Subcutaneous abdominal adipose tissue (tissue), 5 donors: ENCODE results near the gene ZMAT5.

Experiments
- H3K27ac ChIP-seq: one replicate; pipeline ENCODE4 v1.7.0; 2013; ENCODE audit warnings: low read depth, mild to moderate bottlenecking, inconsistent platforms, low read length, moderate library complexity
- H3K27me3 ChIP-seq, 5 donors: one replicate each; pipeline ENCODE4 v1.7.0; 2013; ENCODE audit warnings: low read length in 5 of 5, inconsistent platforms in 1 of 5; ENCODE audit not compliant: control insufficient read depth in 5 of 5, insufficient read depth in 4 of 5
- H3K36me3 ChIP-seq, 5 donors: one replicate each; pipeline ENCODE4 v1.7.0; 2013; ENCODE audit warnings: low read length in 5 of 5; ENCODE audit not compliant: control insufficient read depth in 5 of 5, insufficient read depth in 5 of 5
- H3K4me1 ChIP-seq, 5 donors: one replicate each; pipeline ENCODE4 v1.7.0; 2013; ENCODE audit warnings: low read length in 5 of 5, mild to moderate bottlenecking in 3 of 5, moderate library complexity in 1 of 5; ENCODE audit not compliant: control insufficient read depth in 5 of 5, insufficient read depth in 5 of 5
- H3K4me3 ChIP-seq, 5 donors: one replicate each; pipeline ENCODE4 v1.7.0; 2013; ENCODE audit warnings: low read length in 5 of 5, low read depth in 1 of 5
- H3K9ac ChIP-seq, 5 donors: one replicate each; pipeline ENCODE4 v1.7.0; 2013; ENCODE audit warnings: low read length in 5 of 5, mild to moderate bottlenecking in 4 of 5, moderate library complexity in 3 of 5
- H3K9me3 ChIP-seq, 5 donors: one replicate each; pipeline ENCODE4 v1.7.0; 2013; ENCODE audit warnings: low read length in 5 of 5; ENCODE audit not compliant: control insufficient read depth in 5 of 5
- donor health status: healthy.
- donor health status: healthy.
- donor health status: healthy.
- donor health status: healthy.
- donor health status: healthy.

ZMAT5 gene

GRCh38 chr22:29804985-29805384, 38.2 kb upstream of the ZMAT5 start:
- Histone ChIP-seq H3K9me3 (no peaks in the 10 kb centered on the region), H3K36me3 (peaks cover 0 to 83% (median 75%) of the 10 kb centered on the region in 5 donors)

GRCh38 chr22:29803190-29803589, 36.4 kb upstream of the ZMAT5 start:
- Histone ChIP-seq H3K27me3 (no peaks in the 10 kb centered on the region), H3K9ac (no peak overlapping the region), H3K36me3 (peaks cover 0 to 78% (median 72%) of the 10 kb centered on the region in 5 donors), H3K4me3 (no peak overlapping the region), H3K9me3 (no peaks in the 10 kb centered on the region), H3K4me1 (peaks cover 13 to 62% (median 55%) of the 10 kb centered on the region in 5 donors), H3K27ac (no peak overlapping the region)

More at GRCh38 chr22:29804985-29805384, 38.2 kb upstream of the ZMAT5 start:
- Histone ChIP-seq H3K4me1 (peaks cover 4 to 53% (median 43%) of the 10 kb centered on the region in 5 donors), H3K27me3 (no peaks in the 10 kb centered on the region), H3K27ac (no peak overlapping the region), H3K9ac (no peak overlapping the region), H3K4me3 (no peak overlapping the region)

DNA sequence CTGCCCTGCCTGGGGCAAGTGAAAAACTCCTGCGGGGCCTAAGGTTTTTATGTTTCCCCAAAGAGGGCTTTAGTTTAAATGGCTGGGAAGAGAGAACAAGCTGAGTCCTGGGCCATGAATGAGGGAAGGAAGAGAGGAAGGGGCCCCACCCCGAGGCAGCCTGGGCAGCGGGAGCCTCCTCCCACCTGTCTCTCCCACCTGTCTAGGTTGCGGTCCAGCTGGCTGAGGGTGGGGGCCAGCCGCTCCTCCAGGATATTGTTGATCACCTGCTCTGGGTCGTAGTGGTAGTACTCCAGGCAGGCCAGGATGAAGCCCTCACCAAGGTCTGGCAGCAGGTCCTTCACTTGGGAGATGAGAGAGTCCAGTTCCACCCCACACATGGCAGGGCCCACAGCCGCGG, 35.0 kb upstream of the ZMAT5 start:
- H3K27me3 ChIP-seq, result no peaks in the 10 kb centered on the region
- H3K36me3 ChIP-seq, result peaks cover 0 to 69% (median 68%) of the 10 kb centered on the region in 5 donors
- peak overlapping the region; percentile 85 for H3K27ac ChIP-seq
- H3K4me1 ChIP-seq, result peaks cover 13 to 66% (median 60%) of the 10 kb centered on the region in 5 donors
- H3K9me3 ChIP-seq, result no peaks in the 10 kb centered on the region
- no peak overlapping the region for H3K4me3 ChIP-seq
- no peak overlapping the region for H3K9ac ChIP-seq

GRCh38 chr22:29801153-29801552, 34.3 kb upstream of the ZMAT5 start:
- Histone ChIP-seq H3K9ac (no peak overlapping the region), H3K4me1 (peaks cover 13 to 66% (median 57%) of the 10 kb centered on the region in 5 donors), H3K36me3 (peaks cover 0 to 68% (median 63%) of the 10 kb centered on the region in 5 donors), H3K4me3 (no peak overlapping the region), H3K27ac (peak overlapping the region; percentile 85), H3K9me3 (no peaks in the 10 kb centered on the region), H3K27me3 (no peaks in the 10 kb centered on the region)

DNA sequence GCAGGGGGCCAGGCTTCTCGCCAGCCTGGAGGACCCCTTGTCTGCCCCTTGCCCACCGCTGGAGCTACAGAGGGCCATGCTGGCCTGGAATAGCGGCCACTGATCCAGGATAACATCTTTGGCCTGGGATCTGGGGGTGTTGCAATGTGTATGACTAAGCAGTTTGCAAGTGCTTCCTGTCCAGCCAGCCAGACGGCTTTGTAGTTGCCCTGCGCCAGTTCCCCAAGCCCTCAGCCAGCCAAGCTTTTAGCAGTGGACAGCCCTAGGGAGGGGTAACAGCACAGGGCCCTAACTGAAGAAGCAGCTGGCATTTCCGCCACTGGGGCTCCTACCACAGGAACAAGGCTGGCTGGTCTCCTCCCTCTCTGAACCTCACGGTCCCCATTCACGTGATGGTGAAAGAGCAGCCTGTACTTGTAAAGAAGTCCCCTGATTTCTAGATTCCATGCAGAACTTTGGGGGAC, 32.4 kb upstream of the ZMAT5 start:
- Histone ChIP-seq H3K36me3 (peaks cover 3 to 68% (median 55%) of the 10 kb centered on the region in 5 donors), H3K9ac (peak overlapping the region in 4 of 5 donors; percentile 32 to 73 (median 56)), H3K27me3 (no peaks in the 10 kb centered on the region), H3K27ac (peak overlapping the region; percentile 85), H3K4me3 (peak overlapping the region in 4 of 5 donors; percentile 3 to 40 (median 30)), H3K4me1 (peaks cover 8 to 57% (median 55%) of the 10 kb centered on the region in 5 donors), H3K9me3 (no peaks in the 10 kb centered on the region)

DNA sequence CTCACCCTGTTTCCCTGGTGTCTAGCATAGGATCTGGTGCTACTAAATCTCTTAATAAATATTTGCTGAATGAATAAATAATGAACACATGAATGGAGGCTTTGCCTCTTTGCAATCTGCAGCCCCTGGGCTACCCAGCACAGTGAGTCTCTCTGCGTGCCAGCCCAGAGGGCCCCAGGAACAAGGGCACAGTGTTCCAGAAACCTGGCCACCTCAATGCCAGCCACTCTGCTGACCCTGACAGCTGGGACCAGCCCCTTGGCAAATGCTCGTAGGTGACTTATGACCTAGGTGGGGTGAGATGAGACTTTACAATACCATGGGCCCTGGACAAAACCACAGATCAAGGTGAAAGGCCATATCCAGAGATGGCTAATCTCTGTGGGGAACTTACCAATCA, 32.0 kb upstream of the ZMAT5 start:
- Histone ChIP-seq H3K9ac (peak overlapping the region in 3 of 5 donors; percentile 32 to 73 (median 69)), H3K4me3 (peak overlapping the region; percentile 3 to 40 (median 30))

DNA sequence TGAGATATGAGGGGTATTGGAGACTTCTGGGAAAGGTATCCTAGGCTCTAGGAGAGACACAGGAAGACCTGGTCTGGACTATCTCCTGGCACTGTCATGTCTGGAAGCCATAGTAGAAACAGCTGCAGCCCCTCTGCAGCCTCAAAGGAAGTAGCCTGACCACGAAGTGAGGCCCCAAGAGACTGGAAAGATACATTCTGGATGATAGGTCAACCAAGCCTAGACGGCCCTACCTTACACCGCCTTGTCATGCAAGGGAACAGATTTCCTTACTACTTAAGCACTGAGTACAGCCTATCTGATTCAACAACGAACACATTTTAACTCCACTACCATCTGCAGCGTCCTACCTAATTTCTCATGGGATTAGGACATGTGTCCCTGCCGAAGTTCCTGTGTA, 31.5 kb upstream of the ZMAT5 start:
- Histone ChIP-seq H3K27ac (peak overlapping the region; percentile 85), H3K4me1 (peaks cover 8 to 57% (median 53%) of the 10 kb centered on the region in 5 donors), H3K9ac (peak overlapping the region in 2 of 5 donors; percentile 32 to 73), H3K36me3 (peaks cover 3 to 64% (median 52%) of the 10 kb centered on the region in 5 donors), H3K27me3 (no peaks in the 10 kb centered on the region), H3K9me3 (no peaks in the 10 kb centered on the region), H3K4me3 (peak overlapping the region in 2 of 5 donors; percentile 22)

More for the DNA sequence above, 32.0 kb upstream of the ZMAT5 start:
- no peaks in the 10 kb centered on the region for H3K9me3 ChIP-seq
- peak overlapping the region; percentile 85 for H3K27ac ChIP-seq
- peaks cover 3 to 64% (median 52%) of the 10 kb centered on the region in 5 donors for H3K36me3 ChIP-seq
- peaks cover 8 to 57% (median 53%) of the 10 kb centered on the region in 5 donors for H3K4me1 ChIP-seq
- no peaks in the 10 kb centered on the region for H3K27me3 ChIP-seq

GRCh38 chr22:29797351-29797750, 30.5 kb upstream of the ZMAT5 start:
- Histone ChIP-seq H3K9ac (no peak overlapping the region), H3K36me3 (peaks cover 3 to 66% (median 60%) of the 10 kb centered on the region in 5 donors), H3K9me3 (no peaks in the 10 kb centered on the region), H3K27me3 (no peaks in the 10 kb centered on the region), H3K27ac (no peak overlapping the region), H3K4me1 (peaks cover 8 to 57% (median 53%) of the 10 kb centered on the region in 5 donors), H3K4me3 (no peak overlapping the region)

DNA sequence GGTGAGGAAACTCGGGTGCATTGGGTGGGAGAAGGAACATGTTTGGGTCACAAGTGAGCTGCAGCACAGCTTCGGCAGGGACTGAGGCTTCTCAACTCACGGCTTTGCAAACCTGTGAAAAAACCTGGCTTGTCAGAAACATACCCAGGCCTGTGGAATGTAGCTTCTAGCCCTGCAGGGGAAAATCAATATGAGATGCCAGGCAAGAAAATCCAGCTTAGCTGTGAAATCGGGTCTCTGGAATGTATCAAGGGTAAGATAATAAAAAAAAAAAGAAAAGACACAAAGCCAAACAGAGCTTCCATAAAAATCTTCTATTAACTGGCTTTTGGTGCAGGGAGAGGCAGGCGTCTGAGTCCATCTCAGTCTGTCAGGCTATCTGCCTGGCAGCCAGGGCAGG, 28.9 kb upstream of the ZMAT5 start:
- peaks cover 8 to 42% (median 38%) of the 10 kb centered on the region in 5 donors for H3K4me1 ChIP-seq
- no peak overlapping the region for H3K27ac ChIP-seq
- no peak overlapping the region for H3K9ac ChIP-seq
- H3K9me3 ChIP-seq, result no peaks in the 10 kb centered on the region
- H3K36me3 ChIP-seq, result peaks cover 3 to 67% (median 62%) of the 10 kb centered on the region in 5 donors
- H3K4me3 ChIP-seq, result no peak overlapping the region
- no peaks in the 10 kb centered on the region for H3K27me3 ChIP-seq

- no peak overlapping the region for H3K4me3 ChIP-seq
- H3K9me3 ChIP-seq, result no peaks in the 10 kb centered on the region
- no peaks in the 10 kb centered on the region for H3K27me3 ChIP-seq
- no peak overlapping the region for H3K9ac ChIP-seq
- peaks cover 0 to 23% (median 18%) of the 10 kb centered on the region in 5 donors for H3K4me1 ChIP-seq
- H3K27ac ChIP-seq, result no peak overlapping the region
- H3K36me3 ChIP-seq, result peaks cover 3 to 84% (median 76%) of the 10 kb centered on the region in 5 donors
These were observed 26.6 kb upstream of the ZMAT5 start for GRCh38 chr22:29793396-29793795.
